Vagina (tissue), 2 donors: ENCODE measurements around the gene BSG. TPM values are rescaled to one million over a fixed set of nuclear protein-coding genes. Genes with fewer than 3 reads are reported as not detected.
A peak's percentile ranks its signal among the peaks of the same experiment; 100 is the strongest.

Experiments
- DNase-seq, 2 donors: peaks; one replicate each; pipeline ENCODE4 v3.0.0-alpha.2; 2017; ENCODE audit errors: extremely low spot score in 2 of 2
- H3K27ac ChIP-seq: fragments of 200-600 bp; sonication (generic); one replicate; pipeline ENCODE4 v1.5.1; 2019
- H3K27me3 ChIP-seq: fragments of 200-600 bp; sonication (generic); one replicate; pipeline ENCODE4 v1.5.1; 2019
- H3K36me3 ChIP-seq, 2 donors: fragments of 200-600 bp; sonication (generic); one replicate each; pipeline ENCODE4 v1.5.1; 2017 to 2019
- H3K4me1 ChIP-seq: fragments of 200-600 bp; sonication (generic); one replicate; pipeline ENCODE4 v1.5.1; 2019
- H3K4me3 ChIP-seq, 2 donors: fragments of 200-600 bp; sonication (generic); 1 replicate in 1 of 2; 2 replicates in 1 of 2; pipeline ENCODE4 v1.5.1; 2016 to 2019
- H3K9me3 ChIP-seq: fragments of 200-600 bp; sonication (generic); one replicate; pipeline ENCODE4 v1.5.1; 2019
- CTCF ChIP-seq, 3 experiments: fragments of 450-650 bp in 2 of 3; fragments of 200-600 bp in 1 of 3; sonication (generic) in 1 of 3; IDR thresholded peaks; one replicate each; pipeline ENCODE4 v1.5.1; 2017 to 2019; ENCODE audit warnings: antibody characterized with exemption in 3 of 3, mild to moderate bottlenecking in 2 of 3, moderate library complexity in 2 of 3
- POLR2A ChIP-seq, 2 donors: fragments of 450-650 bp; IDR thresholded peaks; one replicate each; pipeline ENCODE4 v1.6.1; 2017; ENCODE audit warnings: antibody characterized with exemption in 2 of 2, mild to moderate bottlenecking in 2 of 2, moderate library complexity in 2 of 2
- POLR2AphosphoS5 ChIP-seq, 2 donors: sonication (generic); formaldehyde crosslinking; IDR thresholded peaks; one replicate each; pipeline ENCODE4 v1.9.0; 2017; ENCODE audit warnings: antibody characterized with exemption in 2 of 2, mild to moderate bottlenecking in 2 of 2, low read depth in 1 of 2; ENCODE audit not compliant: insufficient read depth in 1 of 2
- intact Hi-C: fragments of 100-400 bp; cut with DNase I; formaldehyde crosslinking; loops from one replicate; pipeline ENCODE4 v1.15.1; 2023
- total RNA-seq: library from RNA; depleted of rRNA; stranded (reverse); fragments of >200 nt; gene quantifications from one replicate; pipeline ENCODE4 v1.2.3, GENCODE V29; 2016

Gene BSG
- total RNA-seq, 1 donor from 2014 or later, result 231 TPM

DNA sequence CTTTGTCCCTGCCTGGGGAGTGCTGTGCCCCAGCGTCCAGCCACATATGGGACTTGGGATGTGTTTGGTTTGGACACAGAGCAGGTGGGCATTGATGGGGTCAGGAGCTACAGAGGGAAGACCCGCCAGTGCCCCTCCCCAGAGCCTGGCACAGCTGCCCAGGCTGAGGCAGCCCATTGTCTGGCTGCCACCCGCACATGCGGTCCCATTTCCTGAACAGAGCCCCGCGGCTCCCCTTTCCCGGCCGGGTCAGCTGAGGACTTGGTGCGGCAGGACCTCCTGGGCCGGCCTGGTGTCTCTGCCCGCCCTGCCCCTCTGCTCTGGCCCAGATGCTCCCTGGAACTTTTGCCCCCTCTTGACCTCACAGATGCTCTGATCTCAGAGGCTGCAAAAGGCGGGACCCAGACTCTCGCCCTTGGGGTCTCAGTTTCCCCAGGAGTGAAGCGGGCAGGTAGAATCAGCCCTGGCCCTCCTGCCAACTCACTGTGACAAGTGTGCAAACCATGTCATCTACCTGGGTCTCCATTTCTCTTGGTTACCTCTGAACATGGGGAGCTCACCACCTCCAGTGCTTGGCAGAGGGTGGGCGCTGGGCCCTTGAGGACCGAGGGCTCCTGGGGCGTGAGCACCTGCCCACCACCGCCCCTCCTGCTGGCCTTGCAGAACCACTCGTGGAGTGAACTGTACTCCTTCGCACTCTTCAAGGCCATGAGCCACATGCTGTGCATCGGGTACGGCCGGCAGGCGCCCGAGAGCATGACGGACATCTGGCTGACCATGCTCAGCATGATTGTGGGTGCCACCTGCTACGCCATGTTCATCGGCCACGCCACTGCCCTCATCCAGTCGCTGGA is 35.1 kb downstream of the BSG start:
- Histone ChIP-seq H3K27ac (no peak overlapping the region), H3K36me3 (no peaks in the 10 kb centered on the region), H3K4me3 (no peak overlapping the region), H3K9me3 (no peaks in the 10 kb centered on the region), H3K4me1 (peaks cover 17% of the 10 kb centered on the region), H3K27me3 (no peaks in the 10 kb centered on the region)
- DNase-seq, result no peak
- intact Hi-C loops, result no loop called here
- TF ChIP-seq POLR2AphosphoS5 (IDR thresholded peaks at IDR 0.05; ENCODE audit: insufficient read depth in 1 of 2, low read depth in 1 of 2), result no peak
- TF ChIP-seq CTCF (IDR thresholded peaks at IDR 0.05), result no peak
- TF ChIP-seq POLR2A (IDR thresholded peaks at IDR 0.05), result no peak

DNA sequence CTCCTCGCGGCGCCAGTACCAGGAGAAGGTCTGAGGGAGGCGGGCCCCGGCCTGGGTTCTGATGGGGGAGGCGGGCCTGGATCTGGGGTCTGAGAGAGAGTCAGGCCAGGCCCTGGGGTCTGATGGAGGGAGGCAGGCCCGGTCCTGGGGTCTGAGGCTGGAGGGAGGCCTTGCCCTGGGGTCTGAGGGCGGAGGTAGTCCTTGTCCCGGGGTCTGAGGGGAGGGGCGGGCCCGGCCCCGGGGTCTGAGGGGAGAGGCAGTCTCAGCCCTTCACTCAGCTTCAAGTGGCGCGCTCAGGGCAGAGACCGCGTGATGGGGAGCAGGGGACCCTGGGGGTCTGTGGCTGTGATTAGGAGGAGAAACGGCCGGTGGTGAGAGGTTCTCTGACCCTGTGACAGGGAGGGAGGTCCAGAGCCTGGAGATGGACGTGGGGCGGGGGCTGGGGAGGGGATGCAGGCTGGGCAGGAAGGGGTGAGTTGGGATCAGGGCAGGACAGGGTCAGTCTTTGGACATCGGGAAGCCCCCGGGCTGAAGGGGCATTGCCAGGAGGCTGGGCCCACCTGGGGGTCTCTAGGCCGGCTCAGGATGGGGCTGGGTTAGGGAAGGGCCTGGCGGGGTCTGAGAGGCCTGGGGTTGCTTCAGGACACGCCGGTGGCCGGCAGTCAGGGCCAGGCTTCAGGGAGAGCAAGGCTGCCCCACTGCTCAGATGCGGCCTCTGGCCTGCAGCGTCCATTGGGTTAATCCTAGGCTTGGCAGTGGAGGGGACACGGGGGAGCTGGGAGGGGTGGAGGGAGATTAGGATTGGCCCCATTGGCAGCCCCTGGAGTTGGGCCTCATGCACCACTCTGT is 36.0 kb downstream of the BSG start:
- no peaks in the 10 kb centered on the region for H3K27me3 ChIP-seq
- no peak for DNase-seq
- no peaks in the 10 kb centered on the region for H3K9me3 ChIP-seq
- H3K27ac ChIP-seq, result no peak overlapping the region
- TF ChIP-seq CTCF (IDR thresholded peaks at IDR 0.05), result no peak
- TF ChIP-seq POLR2AphosphoS5 (IDR thresholded peaks at IDR 0.05; ENCODE audit: insufficient read depth in 1 of 2, low read depth in 1 of 2), result no peak
- no peak for TF ChIP-seq POLR2A (IDR thresholded peaks at IDR 0.05)
- no peak overlapping the region for H3K4me3 ChIP-seq
- intact Hi-C loops, result no loop called here
- H3K4me1 ChIP-seq, result peaks cover 17% of the 10 kb centered on the region
- no peaks in the 10 kb centered on the region for H3K36me3 ChIP-seq

DNA sequence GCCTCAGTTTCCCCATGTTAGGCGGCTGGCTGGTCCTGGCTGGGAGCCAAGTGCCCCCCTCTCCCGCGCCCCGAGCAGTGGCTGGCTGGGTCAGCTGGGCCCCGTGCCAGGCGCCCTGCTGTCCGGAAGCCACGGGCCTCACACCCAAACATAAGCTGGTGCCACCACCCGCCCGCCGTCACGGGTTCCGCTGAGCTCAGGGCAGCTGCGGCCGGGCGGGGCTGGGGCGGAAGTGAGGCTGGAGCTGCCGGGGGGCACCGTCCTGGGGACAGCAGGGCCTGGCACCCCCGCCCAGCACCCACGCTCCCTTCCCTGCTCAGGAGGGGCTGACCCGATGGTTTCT is 36.6 kb downstream of the BSG start:
- intact Hi-C loops, result no loop called here

DNA sequence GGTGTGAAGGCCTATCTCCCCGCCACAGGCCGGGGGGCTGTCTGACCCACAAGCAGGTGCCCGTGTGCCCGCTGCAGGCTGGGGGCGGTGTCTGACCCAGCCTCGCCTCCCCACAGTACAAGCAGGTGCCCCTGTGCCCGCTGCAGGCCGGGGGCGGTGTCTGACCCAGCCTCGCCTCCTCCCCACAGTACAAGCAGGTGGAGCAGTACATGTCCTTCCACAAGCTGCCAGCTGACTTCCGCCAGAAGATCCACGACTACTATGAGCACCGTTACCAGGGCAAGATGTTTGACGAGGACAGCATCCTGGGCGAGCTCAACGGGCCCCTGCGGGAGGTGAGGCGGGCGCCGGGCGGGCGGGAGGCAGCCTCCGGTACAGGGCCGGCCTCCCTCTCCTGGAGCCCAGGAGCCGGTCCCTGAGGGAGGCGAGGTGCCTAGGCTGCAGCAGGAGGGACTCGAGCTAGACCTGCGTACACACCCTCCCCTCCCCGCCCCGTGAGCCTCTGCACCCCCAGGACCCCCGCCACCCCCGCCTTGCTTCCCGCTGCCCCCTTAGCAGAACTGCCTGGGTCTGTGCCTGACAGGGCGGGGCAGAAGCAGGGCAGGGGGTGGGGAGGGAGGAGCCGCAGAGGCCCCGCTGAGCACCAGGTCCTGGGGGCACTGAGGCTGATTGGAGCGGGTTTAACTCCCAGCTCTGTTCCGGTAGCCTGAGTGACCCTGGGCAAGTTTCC is 37.8 kb downstream of the BSG start:
- no peak for TF ChIP-seq POLR2AphosphoS5 (IDR thresholded peaks at IDR 0.05; ENCODE audit: insufficient read depth in 1 of 2, low read depth in 1 of 2)
- no peak for TF ChIP-seq POLR2A (IDR thresholded peaks at IDR 0.05)
- no peak for TF ChIP-seq CTCF (IDR thresholded peaks at IDR 0.05)
- H3K4me1 ChIP-seq, result peaks cover 17% of the 10 kb centered on the region
- peak overlapping the region; percentile 26 to 43 for H3K4me3 ChIP-seq
- H3K27ac ChIP-seq, result no peak overlapping the region
- no peaks in the 10 kb centered on the region for H3K27me3 ChIP-seq
- no peak for DNase-seq
- H3K36me3 ChIP-seq, result no peaks in the 10 kb centered on the region
- H3K9me3 ChIP-seq, result no peaks in the 10 kb centered on the region
- intact Hi-C loops, result no loop called here

More for the DNA sequence above, 36.6 kb downstream of the BSG start:
- Histone ChIP-seq H3K9me3 (no peaks in the 10 kb centered on the region), H3K36me3 (no peaks in the 10 kb centered on the region), H3K27me3 (no peaks in the 10 kb centered on the region), H3K27ac (no peak overlapping the region), H3K4me1 (peaks cover 17% of the 10 kb centered on the region), H3K4me3 (no peak overlapping the region)
- no peak for DNase-seq
- TF ChIP-seq CTCF (IDR thresholded peaks at IDR 0.05) (no peak), POLR2A (IDR thresholded peaks at IDR 0.05) (no peak), POLR2AphosphoS5 (IDR thresholded peaks at IDR 0.05; ENCODE audit: insufficient read depth in 1 of 2, low read depth in 1 of 2) (no peak)
